ENCODE data around the gene CHSY1.
A peak's percentile ranks its signal among the peaks of the same experiment; 100 is the strongest.

CHSY1 gene

DNA sequence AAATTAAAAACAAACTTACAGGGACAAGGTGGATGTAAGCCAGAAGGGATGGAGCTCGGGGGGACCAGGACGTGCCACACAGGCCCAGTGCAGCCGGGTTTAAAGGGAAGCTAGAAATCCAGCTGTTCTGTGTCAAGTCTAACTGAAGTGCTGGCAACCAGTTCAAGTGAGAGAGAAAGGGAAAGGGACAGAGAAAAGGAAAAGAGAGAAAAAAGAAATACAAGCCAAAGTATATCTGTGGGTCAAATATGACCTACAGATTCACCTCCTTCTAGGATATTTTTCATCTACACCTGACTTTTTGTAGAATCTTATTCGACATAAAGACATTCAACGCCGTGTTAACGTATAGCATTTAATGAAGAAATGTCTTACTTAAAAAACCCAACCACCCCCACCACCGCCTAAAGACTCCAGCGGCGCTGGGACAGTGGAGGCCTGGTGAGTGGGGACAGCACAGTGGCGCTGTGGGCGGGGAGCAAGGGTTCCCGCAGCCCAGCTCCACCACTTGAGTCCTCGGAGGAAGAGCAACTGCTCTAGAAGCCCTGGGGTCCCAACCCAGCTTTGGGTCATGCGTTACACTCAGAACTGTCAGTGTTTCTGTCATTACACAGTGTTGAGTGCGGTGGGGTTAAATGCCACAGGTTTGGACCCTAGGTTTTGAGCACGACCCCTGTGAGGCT, 62.3 kb downstream of the CHSY1 start:
- no peak for DNase-seq

DNA sequence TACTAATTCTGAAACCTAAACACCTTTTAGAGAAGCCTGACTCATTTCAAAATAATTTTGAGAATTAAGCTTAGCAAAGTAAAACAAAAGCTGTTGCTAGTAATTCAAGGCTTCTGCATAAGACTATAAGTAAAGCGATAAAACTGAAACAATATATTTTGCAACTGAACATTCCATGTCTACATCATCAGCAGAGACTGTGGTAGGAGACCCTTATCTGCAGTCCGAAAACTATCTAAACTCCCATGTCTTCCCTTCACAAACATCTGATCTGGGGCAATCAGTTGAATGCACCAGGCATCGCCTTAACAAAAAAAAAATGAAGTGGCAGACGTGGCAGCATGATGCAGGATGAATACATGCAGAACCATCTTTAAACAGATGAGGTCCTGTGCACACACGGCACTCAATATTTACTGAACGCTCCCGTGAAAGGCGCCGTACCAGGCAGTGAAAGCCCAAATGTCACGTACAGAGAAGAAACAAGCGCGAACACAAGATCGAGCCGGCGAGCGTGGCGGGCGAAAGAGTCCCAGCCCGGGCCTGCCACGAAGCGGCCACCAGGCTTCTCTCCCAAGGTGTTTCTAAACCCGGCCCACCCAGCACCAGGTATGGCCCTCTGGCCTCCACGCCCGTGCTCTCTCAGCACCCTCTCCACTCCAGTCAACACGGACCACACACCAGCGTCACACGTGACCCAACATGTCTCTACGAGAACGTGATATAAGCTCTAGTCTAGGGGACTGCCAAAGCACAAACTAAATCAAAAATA, 63.0 kb downstream of the CHSY1 start:
- no peak for DNase-seq

DNA sequence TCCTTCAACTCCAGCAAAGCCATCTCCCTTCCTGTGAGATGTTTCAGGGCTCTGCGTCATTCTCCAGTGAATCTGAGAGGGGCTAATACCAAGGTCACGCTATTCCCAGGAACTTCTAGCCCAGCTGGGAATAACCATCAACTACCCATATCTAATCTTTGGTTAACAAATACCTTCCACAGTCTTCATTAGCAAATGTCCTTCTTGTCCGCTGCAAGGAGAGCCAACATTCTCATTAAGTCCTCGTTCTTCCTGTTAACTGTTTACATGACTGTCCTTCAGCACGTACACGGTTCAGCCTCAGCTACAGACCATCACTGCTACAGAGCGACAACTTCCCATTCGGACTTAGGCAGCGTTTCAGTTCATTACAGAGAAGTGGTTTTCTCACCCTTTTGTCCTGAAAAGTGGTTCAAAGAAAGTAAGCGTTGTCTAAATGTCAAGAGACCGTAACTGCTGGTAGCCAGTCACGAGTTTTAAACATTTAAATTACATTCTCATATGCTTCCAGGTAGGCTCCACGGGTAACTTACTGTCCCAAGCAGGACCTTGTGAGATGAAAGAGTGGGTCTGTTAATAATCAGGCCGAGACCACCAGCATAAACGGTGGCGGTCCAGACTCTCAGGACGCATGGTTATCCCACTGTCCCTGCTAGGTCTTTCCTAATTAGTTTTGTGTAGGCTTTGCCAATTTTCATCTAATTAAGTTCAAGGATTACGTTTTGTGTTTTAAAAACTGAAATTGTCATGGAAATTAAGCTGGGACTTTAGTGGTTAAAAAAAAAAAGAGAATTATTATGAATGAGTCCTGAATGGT, 63.8 kb downstream of the CHSY1 start:
- no peak for DNase-seq

DNA sequence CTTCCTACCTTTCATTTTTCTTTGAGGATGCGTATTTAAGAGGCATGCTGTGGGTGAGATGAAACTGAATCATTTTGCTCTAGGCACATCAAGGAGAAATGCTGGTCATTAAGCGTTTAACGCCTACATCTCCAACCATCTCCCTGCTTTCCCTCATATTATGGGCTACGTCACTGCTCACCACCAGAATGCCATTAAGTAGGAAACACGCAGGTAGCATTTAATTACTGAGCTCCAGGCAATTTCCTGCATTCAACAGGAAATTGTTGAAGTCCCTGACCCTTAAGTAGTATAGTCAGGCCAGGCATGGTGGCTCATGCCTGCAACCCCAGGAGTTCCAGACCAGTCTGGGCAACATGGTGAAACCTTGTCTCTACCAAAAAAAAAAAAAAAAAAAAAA, 66.1 kb downstream of the CHSY1 start:
- no peak for DNase-seq

DNA sequence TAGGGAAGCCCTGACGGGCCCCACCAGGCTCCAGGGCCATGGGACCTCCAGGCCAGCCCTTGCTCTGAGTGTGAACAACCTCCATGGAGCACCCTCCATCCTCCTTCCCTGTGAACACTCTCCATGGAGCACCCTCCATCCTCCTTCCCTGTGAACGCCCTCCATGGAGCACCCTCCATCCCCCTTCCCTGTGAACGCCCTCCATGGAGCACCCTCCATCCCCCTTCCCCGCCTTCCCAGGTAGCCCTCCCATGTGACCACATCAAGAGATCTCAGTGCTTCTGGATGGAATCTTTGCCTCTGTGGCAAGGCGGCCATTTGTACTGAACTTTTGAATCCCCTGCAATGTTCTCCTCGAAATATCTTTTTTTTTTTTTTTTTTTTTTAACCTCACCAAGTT, 66.5 kb downstream of the CHSY1 start:
- no peak for DNase-seq

DNA sequence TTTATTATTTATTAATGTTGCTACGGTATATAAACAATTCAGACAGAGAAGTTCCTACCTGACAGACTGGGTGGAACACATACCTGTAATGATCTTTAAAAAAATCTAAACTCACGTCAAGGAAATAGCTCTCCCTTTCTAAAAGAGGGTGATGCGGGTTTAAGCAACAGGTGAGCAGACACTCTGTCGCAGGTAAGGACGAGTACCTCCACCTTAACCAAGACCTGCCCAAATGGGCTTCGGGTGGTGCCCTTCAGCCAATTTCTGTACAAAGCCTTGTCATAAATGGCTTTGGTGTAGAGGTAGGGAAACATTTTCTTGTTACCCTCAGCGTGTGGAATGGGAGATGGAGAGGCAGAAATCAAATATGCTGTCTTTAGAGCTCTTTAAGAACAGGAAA, 67.0 kb downstream of the CHSY1 start:
- DNase-seq = no peak

DNA sequence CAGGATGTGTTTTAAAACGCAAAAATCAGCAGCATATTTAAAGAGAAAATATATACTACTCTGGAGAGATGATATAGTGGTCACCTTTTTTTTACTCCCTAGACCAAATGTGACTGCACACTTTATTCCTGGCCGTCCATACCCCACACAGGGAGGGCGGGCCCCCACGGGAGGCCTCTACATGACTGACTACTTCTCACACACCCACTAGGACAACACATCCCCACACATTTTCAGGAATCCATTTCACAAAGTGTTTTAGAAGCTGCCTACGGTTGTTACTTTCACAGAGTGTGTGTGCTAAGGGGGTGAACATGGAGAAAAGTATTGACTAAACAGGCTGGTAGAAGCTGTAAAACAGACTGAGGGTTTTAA, 67.9 kb downstream of the CHSY1 start:
- peak in 1 of 58 donors; percentile 40 for DNase-seq

DNA sequence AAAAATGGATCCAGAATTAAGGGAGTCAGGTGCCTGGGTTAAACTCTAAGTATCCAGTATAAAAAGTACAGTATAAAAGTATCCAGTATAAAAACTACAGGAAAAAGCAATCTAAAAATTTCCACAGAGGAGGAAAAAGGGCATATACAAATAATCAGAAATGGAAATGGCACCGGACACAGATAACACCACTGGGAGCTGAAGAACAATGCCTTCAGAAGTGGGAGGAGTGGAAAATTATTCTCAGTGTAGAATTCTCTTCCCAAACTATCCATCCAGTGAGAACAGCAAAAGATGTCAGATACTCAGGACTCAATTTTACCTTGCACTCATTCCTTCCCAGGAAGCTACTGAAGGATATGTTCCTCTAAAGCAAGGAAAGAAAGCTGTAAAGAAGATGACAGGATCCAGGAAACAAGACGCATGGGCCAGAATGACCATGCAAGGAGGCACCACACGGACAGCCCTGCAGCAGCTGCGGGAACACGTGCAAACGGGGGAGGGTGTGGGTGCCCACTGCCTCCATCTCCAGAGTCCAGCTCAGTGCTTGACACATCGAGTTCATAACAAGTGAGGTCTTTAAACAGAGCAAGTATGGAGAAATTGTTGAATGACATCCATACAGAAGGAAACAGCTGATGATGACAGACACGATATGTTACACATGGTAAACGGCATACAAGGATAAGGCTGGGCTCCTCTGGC, 68.5 kb downstream of the CHSY1 start:
- peak in 11 of 58 donors; percentile 8 to 50 (median 37) for DNase-seq

DNA sequence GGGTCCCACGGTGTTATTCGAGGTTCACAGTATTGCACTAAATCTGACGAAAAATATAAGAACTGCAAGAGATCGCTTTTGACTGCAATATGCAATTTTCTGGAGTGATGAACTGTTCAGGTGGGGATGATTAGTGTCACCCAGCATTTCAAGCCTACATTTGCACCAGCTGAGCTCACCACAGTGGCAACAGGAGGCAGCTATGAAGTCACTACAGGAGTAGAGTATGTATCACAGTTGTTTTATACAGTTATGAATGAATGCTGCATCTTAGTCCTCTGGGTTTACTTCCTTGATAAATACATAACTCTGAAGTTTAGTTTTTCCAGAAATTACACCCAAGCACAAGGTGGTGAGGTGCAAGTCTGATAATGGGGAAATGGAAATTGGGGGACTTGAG, 69.6 kb downstream of the CHSY1 start:
- DNase-seq = no peak

DNA sequence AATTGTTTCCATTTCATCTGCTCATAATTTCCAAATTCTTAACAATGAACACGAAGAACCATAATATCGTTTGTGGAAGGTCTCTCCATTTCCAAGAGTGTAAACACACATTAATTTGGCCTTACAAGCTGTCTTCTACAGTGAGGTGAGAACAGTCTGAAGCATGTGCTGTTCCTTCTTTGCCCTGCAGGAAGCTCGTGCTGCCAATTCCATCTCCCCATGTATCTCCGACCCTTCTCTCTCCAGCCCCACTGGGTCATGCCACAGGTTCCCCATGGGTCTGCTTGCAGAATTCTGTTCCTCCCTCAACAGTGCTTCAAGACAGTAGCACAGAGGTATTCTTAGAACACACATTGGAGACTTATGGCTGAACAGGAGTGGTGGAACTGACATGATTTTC, 70.5 kb downstream of the CHSY1 start:
- no peak for DNase-seq

DNA sequence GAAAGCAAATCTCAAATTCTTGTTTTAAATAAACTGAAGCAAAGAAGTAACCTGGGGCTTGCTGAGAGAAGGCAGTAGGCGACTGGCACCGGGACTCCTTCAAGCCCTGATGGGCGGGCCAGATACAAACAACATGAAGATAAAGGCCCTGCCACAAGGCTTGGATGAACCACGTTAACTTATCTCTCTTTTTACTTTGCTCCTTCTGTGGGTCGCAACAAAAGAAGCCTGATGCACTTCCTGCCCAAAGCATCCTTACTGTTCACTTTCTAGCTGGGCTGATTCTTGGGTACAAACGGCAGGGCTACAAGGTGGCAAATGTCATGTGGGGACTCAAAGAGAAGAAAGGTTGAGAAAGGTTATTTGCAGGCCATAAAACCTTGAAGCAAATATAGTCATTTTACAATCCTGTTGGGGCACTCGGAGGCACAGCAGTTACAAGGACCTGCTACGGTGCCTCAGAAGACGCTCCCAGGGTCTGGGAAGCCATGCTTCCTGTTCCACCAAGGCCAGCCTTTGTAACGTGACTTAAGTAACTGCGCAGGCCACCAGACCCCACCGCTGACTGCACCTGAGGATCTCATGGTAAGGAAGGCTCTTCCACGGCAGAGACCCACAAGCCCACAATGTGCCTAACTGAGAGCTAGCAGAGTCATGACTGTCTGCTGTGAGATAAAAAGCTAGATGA, 71.1 kb downstream of the CHSY1 start:
- no peak for DNase-seq

DNA sequence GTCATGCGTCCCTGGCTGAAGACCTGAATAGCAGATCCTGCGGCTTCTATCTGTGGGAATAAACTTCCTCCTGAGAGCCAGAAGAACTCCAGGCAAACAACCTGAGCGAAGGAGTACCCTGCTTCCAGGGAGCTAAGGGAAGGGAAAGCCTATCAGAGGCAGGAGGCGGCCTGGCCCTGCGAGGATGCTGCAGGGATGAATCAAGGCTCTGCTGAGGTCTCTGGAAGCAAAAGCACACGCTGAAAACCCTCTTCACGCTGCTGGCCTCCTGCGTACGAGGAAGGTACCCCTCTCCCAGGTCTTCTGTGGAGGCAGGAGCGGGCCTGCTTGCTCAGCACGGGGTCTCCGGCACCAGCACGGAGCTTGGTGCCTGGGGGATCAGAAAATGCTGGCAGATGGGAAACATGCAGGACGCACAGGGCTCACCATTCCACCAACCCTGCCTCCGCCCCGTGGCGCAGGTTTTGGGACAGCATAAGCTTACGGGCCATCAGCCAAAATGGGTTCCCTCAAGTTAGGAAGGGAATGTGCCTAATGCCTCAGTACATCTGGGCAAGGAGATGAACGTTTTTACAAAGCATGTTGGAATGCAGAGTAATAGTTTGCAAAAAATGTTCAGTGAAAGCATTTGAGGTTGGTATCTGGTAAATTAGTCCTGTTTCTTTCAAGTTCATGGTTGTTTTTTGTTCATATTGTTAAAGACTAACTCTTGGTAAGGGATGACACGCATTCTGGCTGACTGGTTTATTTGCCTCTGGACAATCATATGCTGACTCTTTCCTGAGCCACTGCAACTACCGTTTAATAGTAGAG, 72.3 kb downstream of the CHSY1 start:
- no peak for DNase-seq

DNA sequence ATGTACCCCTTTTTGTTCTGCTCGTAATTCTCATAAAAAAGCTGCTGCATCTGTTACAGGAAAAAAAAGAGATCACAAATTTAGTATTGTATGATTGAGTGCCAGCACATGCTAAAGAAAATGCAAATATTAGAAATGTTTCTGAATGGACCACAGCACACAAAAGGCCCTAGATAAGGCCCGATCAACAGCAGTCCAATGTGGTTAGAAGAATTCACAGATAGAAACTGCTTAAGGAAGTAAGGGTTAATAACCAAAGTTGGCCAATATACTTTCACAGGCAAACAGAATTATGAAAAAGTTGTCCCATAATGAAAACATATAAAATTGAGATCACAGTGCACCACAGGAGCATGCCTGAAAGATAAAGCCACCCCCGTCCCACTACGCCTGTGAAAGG, 72.9 kb downstream of the CHSY1 start:
- DNase-seq = no peak

DNA sequence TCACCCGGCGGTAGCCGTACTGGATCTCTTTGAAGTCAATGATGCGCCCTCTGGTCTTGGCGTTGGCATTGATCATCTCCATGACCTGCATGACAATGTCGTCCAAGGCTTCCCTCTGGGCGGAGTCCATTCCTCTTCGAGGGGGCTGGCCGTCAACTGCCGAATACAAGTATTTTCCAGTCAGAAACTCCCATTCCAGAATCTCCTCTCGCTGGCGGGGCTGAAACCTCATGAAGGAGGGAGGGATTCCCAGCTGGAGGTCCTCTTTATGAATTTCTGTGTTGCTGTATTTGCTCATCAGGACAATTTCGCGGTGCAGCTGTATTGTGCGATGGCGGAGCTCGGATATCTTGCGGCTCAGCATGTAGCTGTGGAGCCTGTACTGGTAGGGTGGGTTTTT, 73.4 kb downstream of the CHSY1 start:
- no peak for DNase-seq

DNA sequence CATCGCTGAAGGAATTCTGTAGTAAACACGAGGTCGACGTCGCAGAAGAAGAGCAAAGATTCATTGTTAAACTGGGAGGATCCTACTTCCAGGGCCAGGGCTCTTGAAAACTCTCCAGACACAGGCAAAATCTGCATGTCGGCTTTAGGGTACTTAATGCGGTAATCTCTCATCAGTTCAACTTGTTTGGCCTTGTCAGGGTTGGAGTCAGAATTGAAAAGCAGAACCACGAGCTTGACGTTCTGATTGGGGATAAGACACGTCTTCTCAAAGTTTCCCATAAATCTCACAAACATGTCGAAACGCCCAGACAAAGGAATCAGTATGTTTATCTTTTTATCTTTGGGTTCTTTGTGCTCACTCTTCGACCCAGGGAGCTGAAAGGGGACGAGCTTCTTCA, 74.0 kb downstream of the CHSY1 start:
- DNase-seq = no peak

DNA sequence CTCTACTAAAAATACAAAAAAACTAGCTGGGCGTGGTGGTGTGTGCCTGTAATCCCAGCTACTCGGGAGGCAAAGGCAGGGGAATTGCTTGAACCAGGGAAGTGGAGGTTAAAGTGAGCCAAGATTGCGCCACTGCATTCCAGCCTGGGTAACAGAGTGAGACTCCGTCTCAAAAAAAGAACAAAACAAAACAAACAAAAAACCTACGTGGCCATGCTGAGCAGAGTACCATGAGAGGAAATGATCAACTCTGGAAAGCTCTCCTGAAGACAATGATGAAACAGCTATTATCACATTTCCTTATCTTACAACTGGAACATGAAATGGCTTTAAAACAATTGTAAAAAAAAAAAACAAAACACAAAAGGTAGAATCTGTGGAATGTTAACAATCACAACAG, 75.2 kb downstream of the CHSY1 start:
- DNase-seq = no peak

DNA sequence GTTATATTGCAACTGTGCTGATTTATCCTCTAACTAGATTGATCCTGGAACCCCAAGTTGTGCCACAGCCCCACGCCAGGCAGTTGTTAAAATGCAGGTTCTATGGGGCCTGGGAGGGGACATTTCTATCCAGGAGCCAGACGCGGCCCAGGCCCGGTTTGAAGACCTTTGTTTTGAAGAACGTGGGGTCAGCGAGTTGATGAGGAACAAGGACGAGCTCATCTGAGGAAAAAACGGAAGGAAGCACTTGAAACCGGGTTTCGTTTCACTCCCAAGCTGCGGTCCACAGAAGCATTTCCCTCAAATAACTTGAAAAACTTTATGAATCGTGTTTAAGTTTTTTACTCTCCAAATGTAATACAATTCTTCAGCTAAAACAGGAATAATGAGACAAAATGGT, 76.4 kb downstream of the CHSY1 start:
- DNase-seq = no peak

DNA sequence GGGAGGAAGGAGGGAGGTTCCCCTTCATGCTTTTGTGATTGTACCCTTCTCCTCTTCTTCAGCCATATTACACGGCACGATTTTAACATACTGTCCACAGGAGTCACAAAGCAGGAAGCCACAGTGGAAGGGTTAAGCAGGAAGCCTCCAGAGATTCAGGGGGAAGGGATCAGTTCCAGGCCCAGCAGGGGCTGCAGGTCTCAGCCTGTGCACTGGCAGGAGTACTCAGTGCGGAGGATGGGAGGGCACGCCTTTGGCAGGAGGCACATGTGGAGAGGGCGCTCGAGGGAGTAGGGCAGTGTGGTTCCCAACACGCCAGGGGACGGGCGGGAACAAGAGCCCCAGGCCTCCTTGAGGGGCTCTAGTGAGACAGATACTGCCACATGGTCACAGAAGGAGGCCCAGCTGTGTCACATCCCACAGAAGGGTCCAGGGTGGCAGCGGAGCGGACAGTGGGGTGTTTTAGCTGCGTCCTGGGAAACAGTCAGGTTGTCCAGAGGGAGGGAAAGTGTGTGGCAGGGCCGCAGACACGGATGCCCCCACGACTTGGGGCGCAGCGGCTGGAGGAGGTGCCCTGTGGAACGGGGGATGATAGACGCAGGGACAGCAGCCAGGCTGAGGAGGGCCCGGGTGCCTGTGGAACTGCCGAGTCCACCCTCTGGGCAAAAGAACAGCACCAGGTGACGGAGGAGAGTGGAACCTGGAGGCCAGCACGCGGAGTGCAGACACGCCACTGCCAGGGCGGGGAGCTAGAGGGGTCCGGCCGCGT, 77.5 kb downstream of the CHSY1 start:
- no peak for DNase-seq
